IPS-18a (cell line): ENCODE data around the gene DNAJB11.
"Not testable (repeated sequence)": the region's sequence is repeated elsewhere in the genome, so short reads cannot be mapped to it uniquely, and the experiment has no call there.

Source experiments
- H3K27ac ChIP-seq: one replicate; pipeline ENCODE4 v1.5.1; 2013; ENCODE audit warnings: low read length
- H3K27me3 ChIP-seq: one replicate; pipeline ENCODE4 v1.6.1; 2013; ENCODE audit warnings: mild to moderate bottlenecking, low read length; ENCODE audit not compliant: control insufficient read depth, insufficient read depth
- H3K36me3 ChIP-seq: one replicate; pipeline ENCODE4 v1.6.1; 2013; ENCODE audit warnings: low read depth, low read length; ENCODE audit not compliant: control insufficient read depth
- H3K4me1 ChIP-seq: one replicate; pipeline ENCODE4 v1.6.1; 2013; ENCODE audit warnings: low read depth, low read length; ENCODE audit not compliant: control insufficient read depth
- H3K4me3 ChIP-seq: one replicate; pipeline ENCODE4 v1.5.1; 2013; ENCODE audit warnings: low read length
- H3K9ac ChIP-seq: one replicate; pipeline ENCODE4 v1.6.1; 2013; ENCODE audit warnings: mild to moderate bottlenecking, low read length, moderate library complexity
- H3K9me3 ChIP-seq: one replicate; pipeline ENCODE4 v1.6.1; 2013; ENCODE audit warnings: low read depth, low read length; ENCODE audit not compliant: control insufficient read depth

DNAJB11 gene

DNA sequence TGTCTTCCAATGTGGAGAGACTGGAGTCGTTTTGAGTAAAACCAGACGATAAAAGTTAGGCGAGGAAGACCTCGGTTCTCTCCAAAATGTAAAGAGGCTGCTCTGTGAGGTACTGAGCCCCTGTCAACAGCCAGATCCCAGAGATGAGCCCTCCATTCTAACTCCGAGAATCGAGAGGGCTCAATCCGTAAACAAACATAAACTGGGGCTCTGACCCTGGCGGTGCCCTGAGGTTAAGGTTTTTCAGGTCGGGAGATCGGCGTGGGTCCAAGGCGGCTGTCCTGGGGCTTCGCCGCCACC is 3.8 kb upstream of the DNAJB11 start:
- peak overlapping the region; percentile 91 for H3K4me3 ChIP-seq
- no peaks in the 10 kb centered on the region for H3K27me3 ChIP-seq
- H3K4me1 ChIP-seq: peaks cover 12% of the 10 kb centered on the region
- no peaks in the 10 kb centered on the region for H3K9me3 ChIP-seq
- H3K27ac ChIP-seq: no peak overlapping the region
- no peaks in the 10 kb centered on the region for H3K36me3 ChIP-seq
- H3K9ac ChIP-seq: peak overlapping the region; percentile 74

DNA sequence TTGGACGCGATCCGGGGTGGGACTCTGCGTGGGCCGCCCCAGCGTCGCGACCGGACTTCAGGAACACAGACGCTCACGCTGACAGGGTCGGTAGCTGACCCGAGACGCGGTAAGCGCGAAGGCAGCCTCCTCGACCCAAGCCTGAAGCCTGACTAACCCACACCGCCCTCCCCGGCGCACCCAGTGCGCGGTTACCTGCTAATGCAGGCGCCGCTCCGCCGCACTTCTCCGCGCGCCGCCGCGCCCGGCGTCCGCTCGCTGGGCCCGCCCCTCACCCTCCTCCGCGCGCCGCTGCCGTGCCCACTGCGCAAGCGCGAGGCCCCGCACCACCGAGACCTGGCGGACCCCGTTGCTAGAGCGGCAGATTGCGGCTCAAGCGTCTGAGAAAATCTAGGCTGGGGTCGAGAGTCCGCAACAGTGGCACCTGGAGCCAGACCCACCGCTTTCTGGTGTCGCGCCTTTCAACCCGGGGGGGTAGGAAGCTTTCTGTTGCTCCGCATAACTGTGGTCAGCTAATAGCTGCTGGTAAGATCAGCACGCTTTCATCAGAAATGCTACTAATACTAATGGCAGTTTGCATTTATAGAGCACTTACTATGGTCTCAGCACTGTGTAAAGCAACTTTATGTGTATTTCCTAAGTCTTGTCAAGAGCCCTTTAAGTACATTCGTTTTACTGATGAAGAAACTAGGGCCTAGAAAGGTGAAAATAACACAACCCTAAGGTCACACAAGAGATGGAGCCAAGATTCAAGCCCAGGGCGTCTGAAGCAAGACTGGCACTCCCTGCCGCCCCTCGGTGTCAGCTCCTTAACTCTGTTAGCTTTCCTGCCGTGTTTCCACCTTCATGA is 3.2 kb upstream of the DNAJB11 start, which contains the start of gene TBCCD1:
TBCCD1 (minus strand) TSS at position 268 of the 850 bp plus-strand sequence. CDS start 3,010 bp downstream, outside the sequence.
- H3K9ac ChIP-seq: peak within 1 kb of the TSS; percentile 74
- H3K4me3 ChIP-seq: peak within 1 kb of the TSS; percentile 91
- H3K4me1 ChIP-seq: peaks cover 12% of the 10 kb centered on the region
- H3K36me3 ChIP-seq: peaks cover under 1% of the 10 kb centered on the region
- H3K9me3 ChIP-seq: no peaks in the 10 kb centered on the region
- no peaks in the 10 kb centered on the region for H3K27me3 ChIP-seq
- peak within 1 kb of the TSS; percentile 48 for H3K27ac ChIP-seq

DNA sequence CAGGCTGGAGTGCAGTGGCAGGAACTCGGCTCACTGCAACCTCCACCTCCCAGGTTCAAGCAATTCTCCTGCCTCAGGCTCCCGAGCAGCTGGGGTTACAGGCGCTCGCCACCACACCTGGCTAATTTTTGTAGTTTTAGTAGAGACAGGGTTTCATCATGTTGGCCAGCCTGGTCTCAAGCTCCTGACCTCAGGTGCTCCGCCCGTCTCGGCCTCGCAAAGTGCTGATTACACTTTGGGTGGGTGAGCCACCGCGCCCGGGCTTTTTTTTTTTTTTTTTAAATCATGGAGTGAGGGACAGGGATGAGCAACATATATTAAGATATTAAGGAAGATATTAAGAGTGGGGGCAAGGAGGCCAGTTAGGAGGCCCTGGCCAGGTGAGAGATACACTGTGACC is 1.2 kb upstream of the DNAJB11 start:
- Histone ChIP-seq H3K36me3 (peaks cover 21% of the 10 kb centered on the region), H3K4me1 (peaks cover 12% of the 10 kb centered on the region), H3K4me3 (peak overlapping the region; percentile 77), H3K9ac (peak overlapping the region; percentile 71)
- H3K27ac ChIP-seq, H3K9me3 ChIP-seq, H3K27me3 ChIP-seq: not testable (repeated sequence)

DNA sequence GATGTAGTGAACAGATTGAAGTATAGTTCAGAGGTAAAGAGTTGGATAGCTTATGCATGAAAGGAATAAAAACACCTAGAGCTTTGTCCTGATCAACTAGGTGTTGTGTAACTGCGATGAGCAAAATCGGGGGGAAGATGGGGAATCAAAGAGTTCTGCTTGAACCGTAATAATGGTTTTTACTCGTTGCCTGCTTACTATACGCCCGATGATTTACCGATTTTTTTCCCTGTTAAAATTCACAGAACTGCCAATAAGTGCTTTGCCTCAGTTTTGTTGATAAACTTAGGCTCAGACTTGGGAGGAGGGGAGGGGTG is 783 bp upstream of the DNAJB11 start:
- H3K9ac ChIP-seq: peak overlapping the region; percentile 71
- no peaks in the 10 kb centered on the region for H3K27me3 ChIP-seq
- H3K4me3 ChIP-seq: peak overlapping the region; percentile 77
- H3K36me3 ChIP-seq: peaks cover 25% of the 10 kb centered on the region
- no peaks in the 10 kb centered on the region for H3K9me3 ChIP-seq
- H3K27ac ChIP-seq: peak overlapping the region; percentile 28
- H3K4me1 ChIP-seq: peaks cover 12% of the 10 kb centered on the region

DNA sequence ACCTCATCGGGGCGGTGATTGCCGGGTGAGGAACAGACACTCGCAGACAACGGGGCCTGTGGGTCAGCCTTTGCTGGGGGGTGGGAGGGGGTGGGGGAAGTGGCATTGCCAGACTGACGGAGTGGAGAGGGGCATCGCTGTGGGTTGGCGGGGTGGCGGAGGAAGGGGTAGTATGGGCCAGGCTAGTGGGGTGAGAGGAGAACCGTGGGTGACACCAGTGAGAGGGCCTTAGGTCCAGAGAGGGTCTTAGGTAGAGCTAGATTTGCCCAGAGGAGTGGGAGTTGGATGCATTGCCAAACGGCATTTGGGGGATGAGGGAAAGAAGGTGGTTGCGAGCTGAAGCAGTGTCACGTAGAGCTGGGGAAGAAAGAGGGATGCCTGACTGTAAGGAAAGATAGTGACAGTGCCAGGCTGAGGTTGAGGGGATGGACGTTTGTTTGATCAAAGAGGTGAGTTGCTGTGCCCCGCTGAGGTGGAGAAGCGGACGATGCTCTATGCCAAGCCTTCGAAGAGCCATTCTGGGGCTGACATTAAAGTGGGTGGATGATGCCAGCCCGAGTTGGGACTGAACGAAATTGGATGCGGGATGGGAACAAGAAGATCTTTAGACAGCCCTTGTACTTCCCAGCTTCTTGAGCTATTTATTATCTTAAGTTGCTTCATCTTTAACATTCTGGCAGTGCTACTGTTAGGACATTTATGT is 572 bp downstream of the DNAJB11 start:
- Histone ChIP-seq H3K9ac (peak overlapping the region; percentile 79), H3K4me3 (peak overlapping the region; percentile 77), H3K27ac (peak overlapping the region; percentile 44), H3K9me3 (no peaks in the 10 kb centered on the region), H3K27me3 (no peaks in the 10 kb centered on the region), H3K36me3 (peaks cover 39% of the 10 kb centered on the region), H3K4me1 (peaks cover 12% of the 10 kb centered on the region)

DNA sequence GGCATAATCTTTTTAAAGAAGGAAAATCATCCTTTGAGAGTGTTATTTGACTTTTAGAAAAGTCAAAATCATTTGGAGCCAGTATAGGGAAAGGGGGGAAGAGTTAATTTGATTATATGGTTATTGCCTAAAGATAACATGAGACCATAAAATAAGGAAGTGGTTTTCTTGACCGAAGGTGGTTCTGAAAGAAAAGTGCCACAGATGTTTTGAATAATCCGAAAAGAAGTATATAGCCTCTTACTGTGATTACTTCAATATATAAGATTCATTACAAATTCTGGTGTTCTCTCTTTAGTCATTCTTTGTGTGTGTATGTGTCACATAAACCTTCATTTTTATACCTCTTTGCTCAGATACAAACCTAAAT is 1.1 kb downstream of the DNAJB11 start:
- peak overlapping the region; percentile 77 for H3K4me3 ChIP-seq
- H3K9ac ChIP-seq: no peak overlapping the region
- no peaks in the 10 kb centered on the region for H3K27me3 ChIP-seq
- H3K36me3 ChIP-seq: peaks cover 44% of the 10 kb centered on the region
- no peaks in the 10 kb centered on the region for H3K9me3 ChIP-seq
- H3K4me1 ChIP-seq: peaks cover 9% of the 10 kb centered on the region
- H3K27ac ChIP-seq: no peak overlapping the region

DNA sequence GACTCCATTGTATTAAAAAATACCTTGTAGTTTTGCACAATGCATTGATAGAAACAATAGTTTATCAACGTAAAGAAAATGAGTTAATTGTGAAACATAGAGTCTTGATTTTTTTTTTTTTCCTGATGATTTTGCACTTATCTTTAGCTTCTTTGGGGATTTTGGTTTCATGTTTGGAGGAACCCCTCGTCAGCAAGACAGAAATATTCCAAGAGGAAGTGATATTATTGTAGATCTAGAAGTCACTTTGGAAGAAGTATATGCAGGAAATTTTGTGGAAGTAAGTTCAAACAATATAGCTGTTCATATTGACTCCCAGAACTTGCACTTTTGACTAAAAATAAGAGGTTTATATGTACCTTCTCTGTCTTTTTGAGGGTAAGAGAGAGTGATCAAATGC is 7.0 kb downstream of the DNAJB11 start:
- Histone ChIP-seq H3K4me3 (no peak overlapping the region), H3K27me3 (no peaks in the 10 kb centered on the region), H3K9ac (no peak overlapping the region), H3K27ac (no peak overlapping the region), H3K9me3 (no peaks in the 10 kb centered on the region), H3K4me1 (no peaks in the 10 kb centered on the region), H3K36me3 (peaks cover 100% of the 10 kb centered on the region)

DNA sequence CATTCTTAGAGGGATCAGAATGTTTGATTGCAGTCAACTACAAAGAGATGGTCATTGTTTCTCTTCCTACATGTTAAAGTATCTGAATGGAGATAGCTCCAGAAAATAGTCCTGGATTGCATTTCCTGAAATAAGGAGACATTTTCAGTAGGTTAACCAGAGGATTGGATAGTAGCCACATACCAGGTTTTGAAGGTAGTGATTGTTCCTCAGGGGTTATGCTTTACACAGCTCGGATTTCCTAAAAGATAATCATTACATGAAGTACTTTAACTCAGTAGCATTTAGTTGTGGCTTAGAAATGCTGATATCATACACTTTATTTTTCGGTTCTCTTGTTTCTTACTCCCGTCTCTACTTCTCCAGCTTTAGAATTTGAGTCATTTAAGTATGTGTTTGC is 10.3 kb downstream of the DNAJB11 start:
- Histone ChIP-seq H3K4me3 (no peak overlapping the region), H3K9me3 (no peaks in the 10 kb centered on the region), H3K4me1 (no peaks in the 10 kb centered on the region), H3K9ac (no peak overlapping the region), H3K36me3 (peaks cover 100% of the 10 kb centered on the region), H3K27ac (no peak overlapping the region), H3K27me3 (no peaks in the 10 kb centered on the region)

DNA sequence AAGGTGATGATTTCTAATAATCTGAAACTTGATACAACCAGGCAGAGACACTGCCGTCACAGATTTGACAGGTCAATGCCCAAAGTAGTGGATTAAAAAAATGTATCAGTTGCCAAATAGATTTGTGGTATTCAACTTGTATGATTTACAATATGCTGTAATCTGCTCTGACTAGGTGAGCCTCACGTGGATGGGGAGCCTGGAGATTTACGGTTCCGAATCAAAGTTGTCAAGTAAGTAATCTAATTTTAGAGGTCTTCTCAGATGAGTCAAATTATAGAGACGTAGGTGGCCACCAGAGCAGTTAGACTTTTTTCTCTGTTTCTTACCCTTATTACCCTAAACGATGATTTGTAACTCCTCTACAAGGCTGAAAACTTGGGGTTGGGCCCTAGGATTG is 12.0 kb downstream of the DNAJB11 start:
- H3K36me3 ChIP-seq: peaks cover 85% of the 10 kb centered on the region

DNA sequence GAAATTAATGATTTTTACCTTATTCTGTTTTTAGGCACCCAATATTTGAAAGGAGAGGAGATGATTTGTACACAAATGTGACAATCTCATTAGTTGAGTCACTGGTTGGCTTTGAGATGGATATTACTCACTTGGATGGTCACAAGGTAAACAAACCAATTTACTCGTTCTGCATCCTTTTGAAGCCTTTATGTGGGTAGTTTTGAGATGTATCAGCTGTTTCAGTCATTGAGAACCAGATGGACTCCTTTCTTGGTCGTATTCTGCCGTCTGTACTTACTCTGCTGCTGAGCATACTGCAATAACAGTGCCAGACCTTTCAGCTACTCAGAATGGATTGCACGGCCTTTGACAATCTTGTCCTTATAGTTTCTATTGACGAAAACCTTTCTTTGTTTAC is 13.3 kb downstream of the DNAJB11 start:
- Histone ChIP-seq H3K4me1 (no peaks in the 10 kb centered on the region), H3K27ac (no peak overlapping the region), H3K4me3 (no peak overlapping the region), H3K27me3 (no peaks in the 10 kb centered on the region), H3K9ac (no peak overlapping the region), H3K36me3 (peaks cover 72% of the 10 kb centered on the region), H3K9me3 (no peaks in the 10 kb centered on the region)

More for the DNA sequence above, 12.0 kb downstream of the DNAJB11 start:
- no peak overlapping the region for H3K27ac ChIP-seq
- H3K4me1 ChIP-seq: no peaks in the 10 kb centered on the region
- no peak overlapping the region for H3K9ac ChIP-seq
- H3K4me3 ChIP-seq: no peak overlapping the region
- H3K9me3 ChIP-seq: no peaks in the 10 kb centered on the region
- no peaks in the 10 kb centered on the region for H3K27me3 ChIP-seq

DNA sequence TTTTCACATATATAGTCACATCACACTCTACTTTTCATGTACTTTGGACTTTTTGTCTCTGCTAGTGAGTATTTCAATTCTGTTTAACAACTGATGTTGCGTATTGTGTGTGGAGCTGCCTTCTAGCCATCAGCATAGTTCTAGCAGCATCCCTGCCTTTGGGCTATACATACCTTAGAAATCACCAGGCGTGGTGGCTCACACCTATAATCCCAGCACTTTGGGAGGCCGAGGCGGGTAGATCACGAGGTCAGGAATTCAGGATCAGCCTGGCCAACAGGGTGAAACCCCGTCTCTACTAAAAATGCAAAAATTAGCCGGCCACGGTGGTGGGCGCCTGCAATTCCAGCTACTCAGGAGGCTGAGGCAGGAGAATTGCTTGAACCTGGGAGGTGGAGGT is 15.7 kb downstream of the DNAJB11 start:
- H3K27ac ChIP-seq, H3K4me3 ChIP-seq, H3K4me1 ChIP-seq, H3K9me3 ChIP-seq, H3K27me3 ChIP-seq, H3K9ac ChIP-seq: not testable (repeated sequence)
- peaks cover 48% of the 10 kb centered on the region for H3K36me3 ChIP-seq

DNA sequence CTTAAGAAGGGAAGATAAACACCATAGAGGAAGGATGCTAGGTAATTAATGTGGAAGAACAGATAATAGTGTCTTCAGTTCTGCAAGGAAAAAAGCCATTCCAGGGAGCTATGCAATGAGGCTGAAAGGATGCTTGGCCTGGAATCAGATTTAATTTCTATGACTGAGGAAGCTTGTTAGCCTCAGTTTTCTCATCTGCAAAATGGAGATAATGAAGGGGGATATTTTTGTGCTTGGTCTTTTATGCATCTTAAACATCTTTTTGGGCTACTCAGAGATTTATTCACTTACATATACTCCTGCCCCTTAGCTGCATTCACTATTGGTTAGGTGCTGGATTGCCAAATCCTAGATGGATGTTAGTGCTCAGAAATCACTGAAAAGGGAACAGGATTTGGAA is 16.7 kb downstream of the DNAJB11 start:
- H3K36me3 ChIP-seq: peaks cover 39% of the 10 kb centered on the region
- H3K4me1 ChIP-seq: no peaks in the 10 kb centered on the region
- no peaks in the 10 kb centered on the region for H3K9me3 ChIP-seq
- no peaks in the 10 kb centered on the region for H3K27me3 ChIP-seq
- H3K4me3 ChIP-seq: no peak overlapping the region
- no peak overlapping the region for H3K27ac ChIP-seq
- H3K9ac ChIP-seq: no peak overlapping the region
